GM18508 (cell line): Measurements from ENCODE around the gene LMTK3.

ENCODE experiments used
- ATAC-seq: cut with Tn5 transposase; IDR thresholded peaks from one replicate; pipeline ENCODE4 v1.9.1; 2021; ENCODE audit warnings: moderate number of reproducible peaks; ENCODE audit not compliant: insufficient read depth, unreplicated experiment

Gene LMTK3

GRCh38 chr19:48511800-48512503 is at the start of gene LMTK3:
Gene LMTK3, minus strand, starts transcription at chr19:48511835. Its CDS starts 259 bp downstream, at chr19:48511576.
- no peak for ATAC-seq

- ATAC-seq = no peak
Observed at GRCh38 chr19:48561412-48561811, 49.8 kb upstream of the LMTK3 start.

GRCh38 chr19:48560095-48560530 is 48.5 kb upstream of the LMTK3 start:
- ATAC-seq = no peak

GRCh38 chr19:48558018-48558684 is 46.5 kb upstream of the LMTK3 start:
- ATAC-seq = no peak

GRCh38 chr19:48556825-48557224 is 45.2 kb upstream of the LMTK3 start:
- no peak for ATAC-seq

GRCh38 chr19:48556163-48556562 is 44.5 kb upstream of the LMTK3 start:
- no peak for ATAC-seq

- no peak for ATAC-seq
Observed at GRCh38 chr19:48554385-48555091, 42.9 kb upstream of the LMTK3 start.

- no peak for ATAC-seq
Observed at GRCh38 chr19:48553676-48554384, 42.2 kb upstream of the LMTK3 start.

- no peak for ATAC-seq
Observed at GRCh38 chr19:48552406-48553322, 41.0 kb upstream of the LMTK3 start.

GRCh38 chr19:48551437-48552302 is 40.0 kb upstream of the LMTK3 start, which contains the start of gene SULT2B1:
Gene SULT2B1, plus strand, starts transcription at chr19:48552172. Its CDS starts 81 bp downstream, at chr19:48552253.
- ATAC-seq = no peak

GRCh38 chr19:48549380-48549779 is 37.7 kb upstream of the LMTK3 start:
- no peak for ATAC-seq

GRCh38 chr19:48548253-48548911 is 36.7 kb upstream of the LMTK3 start:
- ATAC-seq = no peak

- no peak for ATAC-seq
Observed at GRCh38 chr19:48547722-48548121, 36.1 kb upstream of the LMTK3 start.

- no peak for ATAC-seq
Observed at GRCh38 chr19:48544856-48545750, 33.5 kb upstream of the LMTK3 start.

GRCh38 chr19:48543121-48543710 is 31.6 kb upstream of the LMTK3 start:
- ATAC-seq = no peak

GRCh38 chr19:48541813-48542212 is 30.2 kb upstream of the LMTK3 start:
- ATAC-seq = no peak

GRCh38 chr19:48540110-48540509 is 28.5 kb upstream of the LMTK3 start:
- ATAC-seq = no peak
